GM12872 (cell line): Measurements from ENCODE around the gene HTRA3.

ENCODE experiments used
- TF ChIP-seq, protein P1 (sequence below): IDR thresholded peaks from 3 replicates; pipeline ENCODE4 v1.5.1; 2011; ENCODE audit warnings: low read depth, mild to moderate bottlenecking, low read length, moderate library complexity; ENCODE audit not compliant: insufficient read depth

The HTRA3 gene

GRCh38 chr4:8272472-8273428 is 3.2 kb downstream of the HTRA3 start:
- TF ChIP-seq, protein P1, sequence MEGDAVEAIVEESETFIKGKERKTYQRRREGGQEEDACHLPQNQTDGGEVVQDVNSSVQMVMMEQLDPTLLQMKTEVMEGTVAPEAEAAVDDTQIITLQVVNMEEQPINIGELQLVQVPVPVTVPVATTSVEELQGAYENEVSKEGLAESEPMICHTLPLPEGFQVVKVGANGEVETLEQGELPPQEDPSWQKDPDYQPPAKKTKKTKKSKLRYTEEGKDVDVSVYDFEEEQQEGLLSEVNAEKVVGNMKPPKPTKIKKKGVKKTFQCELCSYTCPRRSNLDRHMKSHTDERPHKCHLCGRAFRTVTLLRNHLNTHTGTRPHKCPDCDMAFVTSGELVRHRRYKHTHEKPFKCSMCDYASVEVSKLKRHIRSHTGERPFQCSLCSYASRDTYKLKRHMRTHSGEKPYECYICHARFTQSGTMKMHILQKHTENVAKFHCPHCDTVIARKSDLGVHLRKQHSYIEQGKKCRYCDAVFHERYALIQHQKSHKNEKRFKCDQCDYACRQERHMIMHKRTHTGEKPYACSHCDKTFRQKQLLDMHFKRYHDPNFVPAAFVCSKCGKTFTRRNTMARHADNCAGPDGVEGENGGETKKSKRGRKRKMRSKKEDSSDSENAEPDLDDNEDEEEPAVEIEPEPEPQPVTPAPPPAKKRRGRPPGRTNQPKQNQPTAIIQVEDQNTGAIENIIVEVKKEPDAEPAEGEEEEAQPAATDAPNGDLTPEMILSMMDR: no peak

GRCh38 chr4:8273450-8273849 is 3.9 kb downstream of the HTRA3 start:
- TF ChIP-seq, protein P1: no peak

DNA sequence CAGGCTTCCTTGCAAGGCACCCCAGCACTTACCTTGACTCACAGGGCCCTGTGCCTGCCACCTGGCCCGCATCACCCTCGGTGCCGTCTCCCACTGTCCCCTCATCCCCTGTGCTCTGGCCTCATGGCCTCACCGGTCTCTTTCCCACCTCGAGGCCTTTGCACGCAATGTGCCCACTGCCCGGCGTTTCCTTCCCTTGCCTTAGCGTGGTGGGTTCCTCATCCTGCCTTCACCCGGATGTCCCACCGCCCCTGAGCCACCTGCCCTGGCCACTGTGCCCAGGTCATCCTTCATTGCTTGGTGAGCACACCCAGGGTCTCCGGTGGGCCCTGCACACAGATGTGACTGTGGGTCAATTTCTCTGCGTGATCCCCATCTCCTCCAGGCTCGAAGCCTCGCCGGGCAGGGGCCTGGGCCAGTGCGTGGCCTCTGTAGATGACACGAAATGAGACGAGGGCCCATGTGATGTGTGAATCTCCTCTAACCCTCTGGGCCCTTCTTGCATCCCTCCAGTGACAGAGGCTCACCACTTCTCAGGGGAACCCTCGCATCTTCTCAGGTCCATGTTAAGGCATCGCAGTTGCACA is 4.6 kb downstream of the HTRA3 start:
- TF ChIP-seq, protein P1: no peak

- TF ChIP-seq, protein P1: no peak
These were observed 5.4 kb downstream of the HTRA3 start for GRCh38 chr4:8274765-8275547.

- TF ChIP-seq, protein P1: no peak
These were observed 6.0 kb downstream of the HTRA3 start for GRCh38 chr4:8275548-8275910.

DNA sequence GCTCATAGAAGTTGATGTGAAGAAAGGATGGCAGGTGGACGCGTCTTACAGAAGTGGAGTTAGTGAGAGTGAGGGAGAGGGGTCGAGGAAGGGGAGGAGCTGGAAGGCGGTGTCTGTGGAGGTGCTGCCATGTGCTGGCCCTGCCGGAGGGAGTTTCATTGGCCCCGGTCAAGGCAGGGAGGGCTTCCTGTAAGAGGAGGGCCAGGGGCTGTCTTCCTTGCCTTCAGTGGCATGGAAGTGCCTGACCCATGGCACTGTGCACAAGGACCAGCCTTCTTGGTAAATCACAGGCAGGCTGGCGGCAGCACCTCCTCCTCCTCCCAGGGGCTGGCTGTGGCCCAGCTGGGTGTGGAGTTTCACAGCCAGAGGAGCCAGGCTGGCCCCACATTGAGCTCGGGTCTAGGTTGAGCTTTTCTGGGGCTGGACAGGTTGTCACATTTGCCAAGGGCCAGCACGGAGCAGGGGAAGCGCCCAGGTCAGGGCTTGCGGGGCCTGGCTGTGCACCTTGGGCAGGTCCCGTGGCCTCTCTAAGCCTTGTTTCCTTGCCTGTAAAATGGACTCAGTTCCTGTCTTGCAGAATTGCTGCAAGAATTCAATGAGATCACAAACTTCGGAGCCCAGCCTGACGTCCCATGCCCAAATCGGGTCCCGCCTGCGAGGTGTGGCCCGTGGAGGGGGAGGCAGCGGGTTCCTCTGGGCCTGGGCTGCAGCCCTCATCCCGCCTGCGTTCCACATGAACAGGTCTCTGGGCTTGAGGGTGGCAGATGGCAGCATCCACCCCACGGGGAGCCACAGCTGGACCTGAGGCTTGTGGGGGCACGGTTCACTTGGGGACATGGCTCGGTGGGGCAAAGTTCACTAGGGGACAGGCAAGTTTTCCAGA is 7.0 kb downstream of the HTRA3 start:
- TF ChIP-seq, protein P1: no peak
